Fibroblast of villous mesenchyme (primary cell): ENCODE data around the gene GGA1. TPM values are rescaled to one million over a fixed set of nuclear protein-coding genes. Genes with fewer than 3 reads are reported as not detected.

ENCODE experiments used
- DNase-seq: peaks from one replicate; pipeline ENCODE4 v3.0.0-alpha.2; 2010; ENCODE audit warnings: low read depth
- H3K4me3 ChIP-seq: 2 replicates; pipeline ENCODE4 v1.5.1; 2011; ENCODE audit warnings: low read depth, mild to moderate bottlenecking, low read length
- CTCF ChIP-seq: IDR thresholded peaks from 2 replicates; pipeline ENCODE4 v1.5.1; 2012; ENCODE audit warnings: low read depth, mild to moderate bottlenecking, low read length; ENCODE audit not compliant: insufficient read depth
- total RNA-seq: library from RNA; depleted of rRNA; stranded (reverse); fragments of >200 nt; gene quantifications from 2 replicates; pipeline ENCODE4 v1.2.3, GENCODE V29; 2012

The GGA1 gene
- total RNA-seq, 1 donor: 33.2 TPM

- H3K4me3 ChIP-seq: no peak overlapping the region
- no peak for DNase-seq
- no peak for TF ChIP-seq CTCF
These were observed 12.8 kb downstream of the GGA1 start for GRCh38 chr22:37621352-37621860.

DNA sequence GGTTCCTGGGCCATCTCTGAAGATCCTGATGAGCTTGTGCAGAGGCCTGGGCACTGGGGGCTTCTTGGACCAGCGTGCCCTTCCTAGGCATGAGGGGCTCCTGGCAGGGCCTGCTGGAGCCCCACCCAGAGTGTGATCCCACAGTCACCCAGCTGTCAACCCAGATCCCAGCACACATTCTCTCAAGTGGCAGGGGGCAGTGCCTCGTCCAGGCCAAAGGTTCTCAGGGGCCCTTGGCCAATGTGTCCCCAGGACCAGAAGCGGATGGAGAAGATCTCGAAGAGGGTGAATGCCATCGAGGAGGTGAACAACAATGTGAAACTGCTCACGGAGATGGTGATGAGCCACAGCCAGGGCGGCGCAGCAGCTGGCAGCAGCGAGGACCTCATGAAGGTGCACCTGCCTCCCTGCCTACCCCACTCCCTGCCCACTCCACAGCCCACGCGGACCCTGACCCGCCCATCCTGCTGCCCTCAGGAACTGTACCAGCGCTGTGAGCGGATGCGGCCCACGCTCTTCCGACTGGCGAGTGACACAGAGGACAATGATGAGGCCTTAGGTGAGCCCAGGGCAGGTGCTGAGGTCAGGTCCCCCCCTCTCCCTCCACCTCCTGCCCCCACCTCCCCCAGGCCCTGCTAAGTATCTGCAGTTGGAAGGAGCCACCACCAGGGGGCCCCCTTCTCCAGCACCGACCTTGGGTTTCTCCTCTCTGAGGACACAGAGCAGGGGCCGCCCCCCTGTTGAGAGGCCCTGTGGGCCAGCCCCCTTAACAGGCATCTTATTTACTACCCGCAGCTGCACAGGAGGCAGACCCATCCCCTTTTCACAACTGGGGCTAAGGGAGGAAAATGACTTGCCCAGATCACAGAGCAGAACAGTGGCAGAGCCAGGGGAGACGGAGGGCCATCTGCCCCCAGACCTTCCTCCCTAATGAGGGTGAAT lies 14.7 kb downstream of the GGA1 start:
- H3K4me3 ChIP-seq: no peak overlapping the region
- DNase-seq: peak; percentile 62
- peak; percentile 80 for TF ChIP-seq CTCF

DNA sequence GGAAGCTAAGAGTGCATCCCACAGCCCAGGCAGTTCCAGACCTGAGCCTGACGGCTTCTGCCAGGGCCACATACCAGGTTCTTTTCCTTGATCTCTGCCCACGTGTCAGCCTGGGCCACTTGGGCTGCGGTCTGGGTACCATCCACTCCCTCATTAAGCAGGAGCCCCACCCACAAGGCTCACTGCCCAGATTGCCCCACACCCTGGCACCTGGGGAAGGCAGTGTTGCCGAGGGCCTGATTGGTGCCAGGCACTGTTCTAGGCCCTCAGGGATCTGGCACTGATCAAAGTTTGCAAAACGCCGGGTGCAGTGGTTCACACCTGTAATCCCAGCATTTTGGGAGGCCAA lies 15.4 kb downstream of the GGA1 start:
- no peak for TF ChIP-seq CTCF

GRCh38 chr22:37624876-37625275 lies 16.2 kb downstream of the GGA1 start:
- no peak overlapping the region for H3K4me3 ChIP-seq
- no peak for DNase-seq
- no peak for TF ChIP-seq CTCF

More for the DNA sequence above, 15.4 kb downstream of the GGA1 start:
- no peak for DNase-seq
- no peak overlapping the region for H3K4me3 ChIP-seq

DNA sequence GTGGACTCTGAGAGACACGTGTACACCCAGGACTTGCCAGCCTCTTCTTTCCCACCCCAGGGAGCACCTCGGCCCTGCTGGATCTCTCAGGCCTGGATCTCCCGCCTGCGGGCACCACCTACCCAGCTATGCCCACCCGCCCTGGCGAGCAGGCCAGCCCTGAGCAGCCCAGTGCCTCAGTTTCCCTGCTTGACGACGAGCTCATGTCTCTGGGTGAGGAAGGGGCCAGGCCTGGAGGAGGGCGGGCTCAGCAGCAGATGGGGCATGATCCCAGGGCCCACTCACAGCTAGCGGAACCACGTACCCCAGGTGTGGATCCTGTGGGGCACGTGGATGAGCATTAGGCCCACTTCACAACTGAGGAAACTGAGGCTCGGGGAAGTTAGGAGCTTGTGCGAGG lies 17.1 kb downstream of the GGA1 start:
- no peak for TF ChIP-seq CTCF
- DNase-seq: no peak

DNA sequence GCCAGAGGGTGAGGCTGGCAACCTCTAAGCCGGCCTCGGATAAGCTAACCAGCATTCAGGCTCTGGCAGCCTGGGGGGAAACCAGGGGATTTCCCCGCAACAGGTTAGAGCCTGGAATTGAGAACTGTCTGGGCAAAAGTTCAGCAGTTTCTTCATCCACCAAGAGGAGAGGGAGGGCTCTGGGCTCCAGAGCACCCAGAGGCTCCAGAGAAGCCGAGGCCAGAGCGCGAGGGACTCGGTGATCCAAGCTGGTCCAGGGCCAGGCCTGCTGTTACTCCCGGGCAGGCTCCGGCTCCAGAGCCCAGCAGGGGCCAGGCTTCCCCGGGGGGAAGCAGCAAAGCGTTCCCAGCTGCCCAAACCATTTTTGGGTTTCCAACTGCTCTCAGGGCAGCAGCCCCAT lies 17.5 kb downstream of the GGA1 start:
- DNase-seq: peak; percentile 54
- H3K4me3 ChIP-seq: no peak overlapping the region
- no peak for TF ChIP-seq CTCF

More for the DNA sequence above, 17.1 kb downstream of the GGA1 start:
- no peak overlapping the region for H3K4me3 ChIP-seq
